ENCODE data around the gene CDON. TPM values are rescaled to one million over a fixed set of nuclear protein-coding genes. Genes with fewer than 3 reads are reported as not detected.

CDON gene
- total and polyA plus RNA-seq, 8 donors, result 0.80 to 10.7 (median 2.9) TPM

GRCh38 chr11:125975634-125976033 lies 87.0 kb downstream of the CDON start:
- Histone ChIP-seq H3K36me3 (no peaks in the 10 kb centered on the region), H3K9me3 (no peaks in the 10 kb centered on the region), H3K4me3 (no peak overlapping the region), H3K27ac (peak overlapping the region in 1 of 4 donors; percentile 7), H3K4me1 (peaks cover 0 to 6% (median 0%) of the 10 kb centered on the region in 3 donors), H3K27me3 (no peaks in the 10 kb centered on the region)
- intact Hi-C loops (cut with DNase I), result no loop called here
- FAIRE-seq (no peak), DNase-seq (no peak), ATAC-seq (no peak)
- 77 to 81% methylated on average over 6 of the region's 6 CpGs for WGBS, 2 donors
- TF ChIP-seq CTCF (IDR thresholded peaks at IDR 0.05), result no peak

GRCh38 chr11:125974284-125974683 lies 88.4 kb downstream of the CDON start:
- FAIRE-seq (no peak), DNase-seq (no peak), ATAC-seq (no peak)
- intact Hi-C loops (cut with DNase I), result no loop called here
- H3K4me1 ChIP-seq, result peaks cover 0 to 6% (median 0%) of the 10 kb centered on the region in 3 donors
- no peak for TF ChIP-seq CTCF (IDR thresholded peaks at IDR 0.05)
- H3K27ac ChIP-seq, result no peak overlapping the region
- H3K36me3 ChIP-seq, result no peaks in the 10 kb centered on the region
- H3K27me3 ChIP-seq, result no peaks in the 10 kb centered on the region
- no peaks in the 10 kb centered on the region for H3K9me3 ChIP-seq
- H3K4me3 ChIP-seq, result no peak overlapping the region

- H3K27ac ChIP-seq, result no peak overlapping the region
- DNase-seq (no peak), ATAC-seq (no peak), FAIRE-seq (no peak)
- no peaks in the 10 kb centered on the region for H3K9me3 ChIP-seq
- no peak for TF ChIP-seq CTCF (IDR thresholded peaks at IDR 0.05)
- WGBS, 2 donors, result 69 to 80% methylated on average over 6 of the region's 6 CpGs
- H3K27me3 ChIP-seq, result no peaks in the 10 kb centered on the region
- intact Hi-C loops (cut with DNase I), result no loop called here
- peaks cover 0 to 6% (median 0%) of the 10 kb centered on the region in 3 donors for H3K4me1 ChIP-seq
- H3K36me3 ChIP-seq, result no peaks in the 10 kb centered on the region
- H3K4me3 ChIP-seq, result no peak overlapping the region
Observed at GRCh38 chr11:125971618-125972017, 91.0 kb downstream of the CDON start.

- WGBS, 2 donors, result 68 to 69% methylated on average over 7 of the region's 7 CpGs
- FAIRE-seq, result no peak
Observed at GRCh38 chr11:125968354-125968753, 94.3 kb downstream of the CDON start.

GRCh38 chr11:125967515-125967914 lies 95.2 kb downstream of the CDON start:
- H3K4me3 ChIP-seq, result no peak overlapping the region
- WGBS, 2 donors, result 91 to 96% methylated on average over 4 of the region's 4 CpGs
- TF ChIP-seq CTCF (IDR thresholded peaks at IDR 0.05), result no peak
- FAIRE-seq (no peak), DNase-seq (no peak), ATAC-seq (no peak)
- no peaks in the 10 kb centered on the region for H3K27me3 ChIP-seq
- H3K27ac ChIP-seq, result no peak overlapping the region
- H3K9me3 ChIP-seq, result no peaks in the 10 kb centered on the region
- intact Hi-C loops (cut with DNase I), result no loop called here
- no peaks in the 10 kb centered on the region for H3K36me3 ChIP-seq
- no peaks in the 10 kb centered on the region for H3K4me1 ChIP-seq

More at GRCh38 chr11:125968354-125968753, 94.3 kb downstream of the CDON start:
- no peak for TF ChIP-seq CTCF (IDR thresholded peaks at IDR 0.05)
- no peak overlapping the region for H3K27ac ChIP-seq
- H3K4me1 ChIP-seq, result no peaks in the 10 kb centered on the region
- H3K36me3 ChIP-seq, result no peaks in the 10 kb centered on the region
- no peak for DNase-seq
- no peak overlapping the region for H3K4me3 ChIP-seq
- intact Hi-C loops (cut with DNase I), result no loop called here
- H3K9me3 ChIP-seq, result no peaks in the 10 kb centered on the region
- peak in 3 of 4 donors; percentile 52 to 72 (median 65) for ATAC-seq
- H3K27me3 ChIP-seq, result no peaks in the 10 kb centered on the region
